Superior temporal gyrus (tissue), 1 donor: ENCODE results near the gene PRKCA.

Source experiments
- DNase-seq: peaks from one replicate; pipeline ENCODE4 v3.0.0-alpha.2; 2016; ENCODE audit errors: extremely low spot score

PRKCA gene

GRCh38 chr17:66837226-66837625, 534.8 kb downstream of the PRKCA start:
- no peak for DNase-seq

GRCh38 chr17:66837885-66838665, 535.7 kb downstream of the PRKCA start:
- DNase-seq: no peak

- DNase-seq: no peak
Measured at GRCh38 chr17:66839616-66840015, 537.2 kb downstream of the PRKCA start.

GRCh38 chr17:66840061-66840460, 537.6 kb downstream of the PRKCA start:
- no peak for DNase-seq

- no peak for DNase-seq
Measured at GRCh38 chr17:66841328-66841727, 538.9 kb downstream of the PRKCA start.

- no peak for DNase-seq
Measured at GRCh38 chr17:66841744-66842143, 539.3 kb downstream of the PRKCA start.

GRCh38 chr17:66842505-66842904, 540.1 kb downstream of the PRKCA start:
- no peak for DNase-seq

- DNase-seq: no peak
Measured at GRCh38 chr17:66842959-66843358, 540.5 kb downstream of the PRKCA start.

GRCh38 chr17:66843627-66844026, 541.2 kb downstream of the PRKCA start:
- no peak for DNase-seq

GRCh38 chr17:66847704-66848103, 545.3 kb downstream of the PRKCA start:
- DNase-seq: no peak

GRCh38 chr17:66848496-66848895, 546.1 kb downstream of the PRKCA start:
- no peak for DNase-seq

- no peak for DNase-seq
Measured at GRCh38 chr17:66849032-66849655, 546.7 kb downstream of the PRKCA start.

- DNase-seq: no peak
Measured at GRCh38 chr17:66849851-66850580, 547.6 kb downstream of the PRKCA start.

GRCh38 chr17:66850692-66851091, 548.3 kb downstream of the PRKCA start:
- DNase-seq: no peak

- no peak for DNase-seq
Measured at GRCh38 chr17:66855204-66855603, 552.8 kb downstream of the PRKCA start.

GRCh38 chr17:66858226-66859083, 556.0 kb downstream of the PRKCA start:
- no peak for DNase-seq

- DNase-seq: no peak
Measured at GRCh38 chr17:66859353-66859752, 556.9 kb downstream of the PRKCA start.

- no peak for DNase-seq
Measured at GRCh38 chr17:66860204-66860603, 557.8 kb downstream of the PRKCA start.
